ENCODE data around the gene RPRML. TPM values are rescaled to one million over a fixed set of nuclear protein-coding genes. Genes with fewer than 3 reads are reported as not detected.
A peak's percentile ranks its signal among the peaks of the same experiment; 100 is the strongest.

RPRML gene
- total RNA-seq, 1 experiment from 2014 or later: 0.11 TPM

- Histone ChIP-seq H3K9me3 (ENCODE audit: low read length) (no peaks in the 10 kb centered on the region), H3K4me2 (ENCODE audit: low read length) (no peak overlapping the region), H4K20me1 (ENCODE audit: low read length) (no peaks in the 10 kb centered on the region), H3K9me2 (replicated peaks; ENCODE audit: low read length) (no peaks in the 10 kb centered on the region), H3K36me3 (ENCODE audit: low read depth, low read length) (peaks cover 27% of the 10 kb centered on the region), H3K9ac (ENCODE audit: low read length) (no peak overlapping the region), H3K27me3 (ENCODE audit: low read length) (no peaks in the 10 kb centered on the region), H3F3A (ENCODE audit: low read length, unreplicated experiment) (no peaks in the 10 kb centered on the region), H2AFZ (ENCODE audit: low read length) (no peak overlapping the region), H3K79me2 (ENCODE audit: low read length) (no peaks in the 10 kb centered on the region), H3K4me3 (ENCODE audit: low read length) (no peak overlapping the region), H3K27ac (ENCODE audit: low read length) (no peak overlapping the region), H3K4me1 (ENCODE audit: insufficient read depth, low read length) (peaks cover 11% of the 10 kb centered on the region; the same call in 1 of the 2 replicates)
- intact Hi-C loops (cut with micrococcal nuclease): no loop called here
- ChIA-PET POLR2A (ENCODE audit: unreplicated experiment) (no interaction called here), CTCF (no interaction called here)
- no peak for TF ChIP-seq EZH2 (IDR thresholded peaks at IDR 0.05; ENCODE audit: low read length, unreplicated experiment)
- peak; percentile 95 for TF ChIP-seq CTCF (conservative IDR thresholded peaks at IDR 0.05; ENCODE audit: low read depth, low read length)
- TF ChIP-seq EZH2phosphoT487 (IDR thresholded peaks at IDR 0.05; ENCODE audit: borderline replicate concordance, low read length): no peak
- no TSS peak for BruUV-seq (replicated peaks)
- DNase-seq: peak; percentile 82
- peak; percentile 27 for ATAC-seq
These were observed 36.4 kb downstream of the RPRML start for GRCh38 chr17:46942441-46943217.

GRCh38 chr17:46940692-46941404, 38.2 kb downstream of the RPRML start:
- Histone ChIP-seq H4K20me1 (ENCODE audit: low read length) (no peaks in the 10 kb centered on the region), H3F3A (ENCODE audit: low read length, unreplicated experiment) (no peaks in the 10 kb centered on the region), H3K9me2 (replicated peaks; ENCODE audit: low read length) (no peaks in the 10 kb centered on the region), H3K79me2 (ENCODE audit: low read length) (no peaks in the 10 kb centered on the region), H3K27ac (ENCODE audit: low read length) (no peak overlapping the region), H3K9ac (ENCODE audit: low read length) (no peak overlapping the region), H3K9me3 (ENCODE audit: low read length) (no peaks in the 10 kb centered on the region), H3K36me3 (ENCODE audit: low read depth, low read length) (peaks cover 41% of the 10 kb centered on the region), H3K4me1 (ENCODE audit: insufficient read depth, low read length) (peaks cover 11% of the 10 kb centered on the region; the same call in 1 of the 2 replicates), H3K4me2 (ENCODE audit: low read length) (no peak overlapping the region), H2AFZ (ENCODE audit: low read length) (no peak overlapping the region), H3K4me3 (ENCODE audit: low read length) (no peak overlapping the region), H3K27me3 (ENCODE audit: low read length) (no peaks in the 10 kb centered on the region)
- DNase-seq (peak; percentile 82), ATAC-seq (peak; percentile 81)
- no TSS peak for BruUV-seq (replicated peaks)
- intact Hi-C loops (cut with micrococcal nuclease): loop anchor here (2.0 kb wide), 2 partner anchors 60 to 100 kb away; no protein-coding TSS in a partner anchor
- ChIA-PET CTCF (interaction anchor here (0.6 to 1.0 kb wide), 2 partner anchors 62 to 160 kb away, joined by 4 to 7 read pairs; no protein-coding TSS in a partner anchor), POLR2A (ENCODE audit: unreplicated experiment) (no interaction called here)
- TF ChIP-seq CTCF (conservative IDR thresholded peaks at IDR 0.05; ENCODE audit: low read depth, low read length) (peak; percentile 93), EZH2phosphoT487 (IDR thresholded peaks at IDR 0.05; ENCODE audit: borderline replicate concordance, low read length) (no peak)

Data from PC-3 (cell line).